RPMI8226 (cell line): Measurements from ENCODE around the gene SUPT3H.
A peak's percentile ranks its signal among the peaks of the same experiment; 100 is the strongest.

ENCODE experiments used
- DNase-seq: peaks from one replicate; pipeline ENCODE4 v3.0.0-alpha.2; 2015

The SUPT3H gene

GRCh38 chr6:44779130-44779826, 598.5 kb downstream of the SUPT3H start:
- peak; percentile 19 for DNase-seq
